ENCODE data around the gene CD109. TPM values are rescaled to one million over a fixed set of nuclear protein-coding genes. Genes with fewer than 3 reads are reported as not detected.
"Not testable (repeated sequence)": the region's sequence is repeated elsewhere in the genome, so short reads cannot be mapped to it uniquely, and the experiment has no call there.

The CD109 gene
- total RNA-seq, 6 experiments from 2014 or later: 32.5 to 56.3 (median 48.9) TPM

DNA sequence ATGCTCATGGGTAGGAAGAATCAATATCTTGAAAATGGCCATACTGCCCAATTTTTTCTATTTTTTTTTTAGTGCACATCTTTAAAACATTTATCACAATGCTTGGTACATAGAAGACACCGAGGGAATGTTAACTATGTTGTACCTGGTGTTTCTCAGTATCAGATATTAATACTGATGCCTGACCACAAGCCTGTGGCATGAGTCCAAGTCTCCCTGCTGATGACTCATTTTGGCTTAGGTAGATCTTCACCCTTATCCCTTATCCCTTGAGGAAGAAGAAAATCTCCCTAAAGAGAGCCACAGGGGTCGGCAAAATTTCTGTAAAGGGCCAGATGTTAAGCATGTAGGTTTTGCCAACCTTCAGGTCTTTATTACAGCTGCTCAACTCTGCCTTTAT lies 14.5 kb downstream of the CD109 start:
- H3K9me3 Mint-ChIP-seq: no peaks in the 10 kb centered on the region
- 0 out of 2 replicates have a peak overlapping the region, but pooled peaks have one; percentile 21 for H3K27ac Mint-ChIP-seq
- H3K4me1 Mint-ChIP-seq (ENCODE audit: low read depth): peaks cover 49% of the 10 kb centered on the region
- peaks cover 23% of the 10 kb centered on the region for H3K36me3 Mint-ChIP-seq (ENCODE audit: low read depth)
- peak; percentile 41 for DNase-seq
- TF ChIP-seq, protein P1, sequence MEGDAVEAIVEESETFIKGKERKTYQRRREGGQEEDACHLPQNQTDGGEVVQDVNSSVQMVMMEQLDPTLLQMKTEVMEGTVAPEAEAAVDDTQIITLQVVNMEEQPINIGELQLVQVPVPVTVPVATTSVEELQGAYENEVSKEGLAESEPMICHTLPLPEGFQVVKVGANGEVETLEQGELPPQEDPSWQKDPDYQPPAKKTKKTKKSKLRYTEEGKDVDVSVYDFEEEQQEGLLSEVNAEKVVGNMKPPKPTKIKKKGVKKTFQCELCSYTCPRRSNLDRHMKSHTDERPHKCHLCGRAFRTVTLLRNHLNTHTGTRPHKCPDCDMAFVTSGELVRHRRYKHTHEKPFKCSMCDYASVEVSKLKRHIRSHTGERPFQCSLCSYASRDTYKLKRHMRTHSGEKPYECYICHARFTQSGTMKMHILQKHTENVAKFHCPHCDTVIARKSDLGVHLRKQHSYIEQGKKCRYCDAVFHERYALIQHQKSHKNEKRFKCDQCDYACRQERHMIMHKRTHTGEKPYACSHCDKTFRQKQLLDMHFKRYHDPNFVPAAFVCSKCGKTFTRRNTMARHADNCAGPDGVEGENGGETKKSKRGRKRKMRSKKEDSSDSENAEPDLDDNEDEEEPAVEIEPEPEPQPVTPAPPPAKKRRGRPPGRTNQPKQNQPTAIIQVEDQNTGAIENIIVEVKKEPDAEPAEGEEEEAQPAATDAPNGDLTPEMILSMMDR (IDR thresholded peaks at IDR 0.05): no peak
- no peak overlapping the region for H3K4me3 Mint-ChIP-seq
- no peaks in the 10 kb centered on the region for H3K27me3 Mint-ChIP-seq (ENCODE audit: insufficient read depth)

DNA sequence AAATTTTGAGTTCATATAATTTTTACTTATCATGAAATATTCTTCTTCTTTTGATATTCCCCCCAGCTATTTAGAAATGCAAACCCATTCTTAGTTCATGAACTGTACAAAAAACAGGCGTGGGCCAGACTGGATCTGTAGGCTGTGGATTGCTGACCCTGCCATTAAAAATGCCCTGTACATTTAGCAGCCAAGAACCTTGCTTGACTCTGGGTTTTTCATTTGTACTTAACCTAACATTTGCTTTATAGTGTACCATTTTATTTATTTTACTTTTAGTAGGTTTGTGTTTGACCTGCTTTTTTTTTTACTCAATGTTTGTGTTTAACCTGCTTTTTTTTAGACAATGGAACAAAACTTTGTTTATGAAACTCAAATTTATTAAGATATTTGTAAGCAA lies 14.9 kb downstream of the CD109 start:
- H3K4me1 Mint-ChIP-seq (ENCODE audit: low read depth): peaks cover 53% of the 10 kb centered on the region

DNA sequence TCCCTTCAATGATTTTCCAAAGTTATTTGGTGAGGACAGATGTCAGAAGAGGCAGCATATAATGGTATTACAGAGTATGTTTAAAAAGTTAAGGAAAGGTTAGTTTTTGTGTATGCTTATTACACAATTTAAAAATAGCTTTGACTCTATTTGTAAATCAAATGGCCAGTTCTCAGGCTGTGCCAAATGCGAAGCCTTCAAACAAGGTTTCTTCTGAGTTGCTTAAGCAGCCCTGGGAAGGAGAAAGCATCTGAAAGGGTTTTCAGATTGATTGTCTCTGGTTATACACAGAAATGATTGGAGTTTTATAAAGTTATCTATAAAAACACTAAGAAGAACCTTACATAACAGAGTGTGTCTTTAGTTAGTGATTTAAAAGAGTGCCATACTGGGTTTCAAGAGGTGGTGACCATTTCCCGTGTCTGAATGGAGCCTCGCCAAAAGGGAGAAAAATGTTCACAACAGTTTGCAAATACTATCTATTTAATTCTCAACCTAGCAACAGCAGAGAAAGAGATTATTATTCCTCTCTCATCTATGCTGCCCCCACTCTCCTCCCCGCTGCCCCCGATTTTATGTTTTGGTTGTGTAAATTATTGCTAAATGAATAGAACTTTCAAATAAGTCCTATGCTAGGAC lies 16.7 kb downstream of the CD109 start:
- H3K27me3 Mint-ChIP-seq (ENCODE audit: insufficient read depth): no peaks in the 10 kb centered on the region
- no peak for DNase-seq
- H3K4me3 Mint-ChIP-seq: no peak overlapping the region
- H3K9me3 Mint-ChIP-seq: no peaks in the 10 kb centered on the region
- peak overlapping the region; percentile 9; the same call in 1 of the 2 replicates for H3K27ac Mint-ChIP-seq
- H3K4me1 Mint-ChIP-seq (ENCODE audit: low read depth): peaks cover 68% of the 10 kb centered on the region
- TF ChIP-seq, protein P1 (IDR thresholded peaks at IDR 0.05): no peak
- H3K36me3 Mint-ChIP-seq (ENCODE audit: low read depth): peaks cover 39% of the 10 kb centered on the region

More for the DNA sequence above, 14.9 kb downstream of the CD109 start:
- Mint-ChIP-seq H3K36me3 (ENCODE audit: low read depth) (peaks cover 26% of the 10 kb centered on the region), H3K9me3 (no peaks in the 10 kb centered on the region), H3K27ac (0 out of 2 replicates have a peak overlapping the region, but pooled peaks have one; percentile 21), H3K27me3 (ENCODE audit: insufficient read depth) (no peaks in the 10 kb centered on the region), H3K4me3 (no peak overlapping the region)
- no peak for DNase-seq
- TF ChIP-seq, protein P1 (IDR thresholded peaks at IDR 0.05): no peak

DNA sequence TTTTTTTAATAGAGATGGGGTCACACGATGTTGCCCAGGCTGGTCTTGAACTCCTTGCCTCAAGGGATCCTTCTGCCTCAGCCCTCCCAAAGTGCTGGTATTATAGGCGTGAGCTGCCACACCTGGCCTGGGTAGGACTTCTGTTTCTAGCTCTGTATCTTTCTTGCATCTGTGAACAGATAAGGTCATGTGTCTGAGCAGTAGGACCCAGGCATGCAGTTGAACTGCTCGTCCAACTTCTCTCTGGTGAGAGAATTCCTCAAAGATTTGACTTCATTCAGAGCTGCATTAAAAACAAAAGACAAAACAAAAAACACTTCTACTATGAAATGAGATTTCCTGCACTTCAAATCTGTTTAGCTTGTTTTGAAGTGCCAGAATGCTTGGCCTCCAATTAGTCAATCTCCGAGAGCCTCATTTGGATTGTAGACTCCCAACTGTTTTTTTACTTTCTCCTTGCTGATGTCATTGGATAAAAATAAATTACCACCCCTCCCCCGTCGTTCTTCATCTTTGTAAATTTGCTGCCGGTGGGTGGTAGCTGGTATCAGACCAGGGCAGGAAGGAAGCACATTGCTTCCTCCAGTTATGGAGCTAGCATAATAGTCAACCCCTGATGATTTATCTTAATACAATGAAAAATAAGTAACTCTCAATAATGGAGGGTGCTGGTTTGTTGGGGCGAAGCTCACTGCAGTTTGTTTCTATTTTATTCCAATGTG lies 17.6 kb downstream of the CD109 start:
- no peak overlapping the region for H3K4me3 Mint-ChIP-seq
- DNase-seq: no peak
- TF ChIP-seq, protein P1 (IDR thresholded peaks at IDR 0.05): no peak
- H3K4me1 Mint-ChIP-seq (ENCODE audit: low read depth): peaks cover 76% of the 10 kb centered on the region
- H3K36me3 Mint-ChIP-seq (ENCODE audit: low read depth): peaks cover 45% of the 10 kb centered on the region
- peak overlapping the region; percentile 94 for H3K27ac Mint-ChIP-seq
- no peaks in the 10 kb centered on the region for H3K27me3 Mint-ChIP-seq (ENCODE audit: insufficient read depth)
- H3K9me3 Mint-ChIP-seq: no peaks in the 10 kb centered on the region

DNA sequence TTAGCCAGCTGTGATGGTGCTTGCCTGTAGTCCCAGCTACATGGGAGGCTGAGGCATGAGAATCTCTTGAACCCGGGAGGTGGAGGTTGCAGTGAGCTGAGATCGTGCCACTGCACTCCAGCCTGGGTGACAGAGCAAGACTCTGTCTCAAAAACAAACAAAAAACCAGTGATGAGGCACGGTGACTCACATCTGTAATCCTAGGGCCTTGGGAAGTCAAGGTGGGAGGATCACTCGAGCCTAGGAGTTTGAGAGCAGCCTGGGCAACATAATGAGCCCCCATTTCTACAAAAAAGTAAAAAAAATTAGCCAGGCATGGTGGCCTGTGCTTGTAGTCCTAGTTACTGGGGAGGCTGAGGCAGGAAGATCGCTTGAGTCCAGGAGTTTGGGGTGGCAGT lies 19.1 kb downstream of the CD109 start:
- DNase-seq: peak; percentile 75
- not testable (repeated sequence) for H3K27me3 Mint-ChIP-seq (ENCODE audit: insufficient read depth); H3K9me3 Mint-ChIP-seq
- Mint-ChIP-seq H3K4me3 (peak overlapping the region; percentile 20; the same call in 1 of the 2 replicates), H3K36me3 (ENCODE audit: low read depth) (peaks cover 55% of the 10 kb centered on the region), H3K4me1 (ENCODE audit: low read depth) (peaks cover 73% of the 10 kb centered on the region), H3K27ac (peak overlapping the region; percentile 94)

DNA sequence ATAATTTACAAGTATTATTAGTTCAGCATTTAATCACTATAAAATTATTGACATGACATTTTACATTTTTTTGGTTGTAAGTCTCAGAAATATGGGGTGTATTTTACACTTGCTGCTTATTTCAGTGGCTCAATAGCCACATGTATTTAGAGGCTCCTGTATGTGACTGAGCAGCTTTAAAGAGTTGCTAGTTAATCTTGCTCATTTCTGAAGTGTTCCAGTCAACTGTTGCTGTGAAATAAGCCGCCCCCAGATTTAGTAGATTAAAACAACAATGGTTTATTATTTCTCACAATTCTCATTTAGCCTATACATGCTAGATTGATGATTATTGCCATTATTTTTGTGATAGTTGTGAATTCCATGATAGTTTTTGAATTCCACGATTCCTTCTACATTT lies 23.0 kb downstream of the CD109 start:
- H3K4me1 Mint-ChIP-seq (ENCODE audit: low read depth): peaks cover 69% of the 10 kb centered on the region
- no peaks in the 10 kb centered on the region for H3K9me3 Mint-ChIP-seq
- H3K36me3 Mint-ChIP-seq (ENCODE audit: low read depth): peaks cover 49% of the 10 kb centered on the region
- H3K27ac Mint-ChIP-seq: no peak overlapping the region
- DNase-seq: no peak
- no peak overlapping the region for H3K4me3 Mint-ChIP-seq
- TF ChIP-seq, protein P1 (IDR thresholded peaks at IDR 0.05): no peak
- no peaks in the 10 kb centered on the region for H3K27me3 Mint-ChIP-seq (ENCODE audit: insufficient read depth)
